ENCODE measurements around the gene ACBD4. TPM values are rescaled to one million over a fixed set of nuclear protein-coding genes. Genes with fewer than 3 reads are reported as not detected.

ACBD4 gene
- total RNA-seq, 1 donor from 2014 or later, result 7.1 TPM

- Histone ChIP-seq H3K27me3 (ENCODE audit: control insufficient read depth, insufficient read depth, low read length) (no peaks in the 10 kb centered on the region), H3K36me3 (ENCODE audit: control insufficient read depth, insufficient read depth, low read length) (no peaks in the 10 kb centered on the region), H3K4me3 (ENCODE audit: low read depth, low read length) (peak overlapping the region; percentile 81)
- no peak for DNase-seq (ENCODE audit: low read depth)
- TF ChIP-seq, protein P1, sequence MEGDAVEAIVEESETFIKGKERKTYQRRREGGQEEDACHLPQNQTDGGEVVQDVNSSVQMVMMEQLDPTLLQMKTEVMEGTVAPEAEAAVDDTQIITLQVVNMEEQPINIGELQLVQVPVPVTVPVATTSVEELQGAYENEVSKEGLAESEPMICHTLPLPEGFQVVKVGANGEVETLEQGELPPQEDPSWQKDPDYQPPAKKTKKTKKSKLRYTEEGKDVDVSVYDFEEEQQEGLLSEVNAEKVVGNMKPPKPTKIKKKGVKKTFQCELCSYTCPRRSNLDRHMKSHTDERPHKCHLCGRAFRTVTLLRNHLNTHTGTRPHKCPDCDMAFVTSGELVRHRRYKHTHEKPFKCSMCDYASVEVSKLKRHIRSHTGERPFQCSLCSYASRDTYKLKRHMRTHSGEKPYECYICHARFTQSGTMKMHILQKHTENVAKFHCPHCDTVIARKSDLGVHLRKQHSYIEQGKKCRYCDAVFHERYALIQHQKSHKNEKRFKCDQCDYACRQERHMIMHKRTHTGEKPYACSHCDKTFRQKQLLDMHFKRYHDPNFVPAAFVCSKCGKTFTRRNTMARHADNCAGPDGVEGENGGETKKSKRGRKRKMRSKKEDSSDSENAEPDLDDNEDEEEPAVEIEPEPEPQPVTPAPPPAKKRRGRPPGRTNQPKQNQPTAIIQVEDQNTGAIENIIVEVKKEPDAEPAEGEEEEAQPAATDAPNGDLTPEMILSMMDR (IDR thresholded peaks at IDR 0.05; ENCODE audit: insufficient read depth, low read length, poor library complexity, severe bottlenecking), result no peak
These were observed 15.7 kb downstream of the ACBD4 start for GRCh38 chr17:45150911-45151809.

- Histone ChIP-seq H3K4me3 (ENCODE audit: low read depth, low read length) (no peak overlapping the region), H3K36me3 (ENCODE audit: control insufficient read depth, insufficient read depth, low read length) (no peaks in the 10 kb centered on the region), H3K27me3 (ENCODE audit: control insufficient read depth, insufficient read depth, low read length) (no peaks in the 10 kb centered on the region)
- TF ChIP-seq, protein P1 (IDR thresholded peaks at IDR 0.05; ENCODE audit: insufficient read depth, low read length, poor library complexity, severe bottlenecking), result no peak
- no peak for DNase-seq (ENCODE audit: low read depth)
These were observed 19.5 kb downstream of the ACBD4 start for GRCh38 chr17:45155029-45155428.

DNA sequence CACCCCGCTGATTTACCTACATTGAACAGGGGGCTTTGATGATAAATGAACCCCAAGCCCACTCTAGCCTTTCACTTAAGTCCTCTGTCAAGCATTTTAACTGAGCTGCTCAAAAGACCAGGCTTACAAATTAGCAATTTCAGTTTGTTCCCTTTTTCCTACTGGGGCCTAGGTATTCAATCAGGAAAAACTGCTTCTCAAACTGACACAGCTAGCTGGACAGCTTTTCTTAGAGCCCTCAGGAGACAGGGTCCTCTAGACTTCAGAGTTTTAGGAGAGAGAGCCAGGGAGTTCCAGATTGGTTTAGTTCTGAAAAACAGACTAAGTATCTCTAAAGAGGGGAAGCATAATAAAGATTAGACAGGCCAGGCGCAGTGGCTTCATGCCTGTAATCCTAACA is 20.0 kb downstream of the ACBD4 start:
- TF ChIP-seq, protein P1 (IDR thresholded peaks at IDR 0.05; ENCODE audit: insufficient read depth, low read length, poor library complexity, severe bottlenecking), result no peak
- H3K27me3 ChIP-seq (ENCODE audit: control insufficient read depth, insufficient read depth, low read length), result no peaks in the 10 kb centered on the region
- no peaks in the 10 kb centered on the region for H3K36me3 ChIP-seq (ENCODE audit: control insufficient read depth, insufficient read depth, low read length)
- no peak for DNase-seq (ENCODE audit: low read depth)
- H3K4me3 ChIP-seq (ENCODE audit: low read depth, low read length), result no peak overlapping the region

DNA sequence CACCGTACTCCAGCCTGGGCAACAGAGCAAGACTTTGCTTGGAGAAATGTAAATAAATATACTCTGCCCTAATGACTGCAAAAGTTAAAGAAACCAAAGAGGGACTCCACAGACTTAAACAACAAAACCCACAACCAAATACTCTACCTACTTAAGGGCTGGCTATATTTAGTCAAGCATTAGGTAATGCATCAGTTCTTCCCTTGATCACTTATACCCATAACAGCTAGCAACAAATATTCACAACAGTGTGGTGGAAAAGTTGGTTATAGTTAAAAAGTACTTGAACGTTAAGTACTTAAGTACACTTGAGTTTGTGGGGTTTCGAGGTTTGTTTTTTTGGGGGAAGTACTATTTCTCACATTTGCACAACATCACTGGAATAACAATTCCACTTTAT is 20.8 kb downstream of the ACBD4 start:
- DNase-seq (ENCODE audit: low read depth), result no peak
- H3K4me3 ChIP-seq (ENCODE audit: low read depth, low read length), result no peak overlapping the region
- H3K36me3 ChIP-seq (ENCODE audit: control insufficient read depth, insufficient read depth, low read length), result no peaks in the 10 kb centered on the region
- TF ChIP-seq, protein P1 (IDR thresholded peaks at IDR 0.05; ENCODE audit: insufficient read depth, low read length, poor library complexity, severe bottlenecking), result no peak
- no peaks in the 10 kb centered on the region for H3K27me3 ChIP-seq (ENCODE audit: control insufficient read depth, insufficient read depth, low read length)

DNA sequence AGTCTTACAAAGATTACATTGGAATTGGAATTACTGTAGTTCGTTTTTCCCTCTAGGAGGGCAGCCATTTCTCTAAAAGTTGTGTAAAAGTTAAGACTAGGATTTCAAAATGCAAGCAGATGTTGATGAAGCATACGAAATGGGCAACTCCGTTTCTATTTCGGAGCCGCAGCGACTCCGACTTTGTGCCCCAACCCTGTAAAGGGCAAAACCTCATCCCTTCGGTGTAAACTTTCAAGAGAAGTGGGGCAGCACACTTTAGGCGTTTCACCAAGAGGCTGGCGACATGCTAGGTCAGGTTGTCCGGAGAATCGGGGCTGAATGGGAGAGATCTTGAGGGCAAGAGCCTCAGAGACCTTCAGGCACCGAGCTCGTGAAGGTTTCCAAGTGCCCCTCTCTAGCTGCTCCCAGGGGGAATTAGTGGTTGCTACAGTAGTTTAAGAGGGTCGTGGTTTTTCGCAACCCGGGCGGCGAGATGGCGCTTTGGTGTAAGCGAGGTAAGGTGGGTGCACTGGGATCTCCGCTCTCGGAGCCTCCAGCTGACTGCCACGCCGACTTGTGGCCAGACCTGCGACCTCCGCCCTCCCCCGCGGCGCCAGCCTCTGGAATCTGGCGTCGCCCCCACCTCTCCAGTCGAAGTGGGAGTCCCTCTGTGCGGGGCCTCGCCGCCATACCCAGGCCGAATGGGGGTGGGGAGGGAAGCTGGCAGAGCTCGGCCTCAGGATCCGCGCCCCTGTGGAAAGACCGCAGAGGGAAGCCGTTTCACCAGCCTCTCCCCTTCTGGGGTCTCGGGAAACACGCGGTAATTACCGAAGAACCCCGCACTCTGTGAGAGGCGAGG is 25.2 kb downstream of the ACBD4 start:
- no peaks in the 10 kb centered on the region for H3K27me3 ChIP-seq (ENCODE audit: control insufficient read depth, insufficient read depth, low read length)
- DNase-seq (ENCODE audit: low read depth), result no peak
- H3K4me3 ChIP-seq (ENCODE audit: low read depth, low read length), result peak overlapping the region; percentile 73

More for the DNA sequence above, 25.2 kb downstream of the ACBD4 start:
- no peaks in the 10 kb centered on the region for H3K36me3 ChIP-seq (ENCODE audit: control insufficient read depth, insufficient read depth, low read length)
- TF ChIP-seq, protein P1 (IDR thresholded peaks at IDR 0.05; ENCODE audit: insufficient read depth, low read length, poor library complexity, severe bottlenecking), result peak; percentile 17
